ENCODE data around the gene NARS2. TPM values are rescaled to one million over a fixed set of nuclear protein-coding genes. Genes with fewer than 3 reads are reported as not detected.
A peak's percentile ranks its signal among the peaks of the same experiment; 100 is the strongest.

NARS2 gene
- total and polyA plus RNA-seq, 10 of the 15 experiments (the other 5 are each of a cell fraction or from before 2014, with no cell fraction given): 22.2 to 45.3 (median 36.3) TPM

DNA sequence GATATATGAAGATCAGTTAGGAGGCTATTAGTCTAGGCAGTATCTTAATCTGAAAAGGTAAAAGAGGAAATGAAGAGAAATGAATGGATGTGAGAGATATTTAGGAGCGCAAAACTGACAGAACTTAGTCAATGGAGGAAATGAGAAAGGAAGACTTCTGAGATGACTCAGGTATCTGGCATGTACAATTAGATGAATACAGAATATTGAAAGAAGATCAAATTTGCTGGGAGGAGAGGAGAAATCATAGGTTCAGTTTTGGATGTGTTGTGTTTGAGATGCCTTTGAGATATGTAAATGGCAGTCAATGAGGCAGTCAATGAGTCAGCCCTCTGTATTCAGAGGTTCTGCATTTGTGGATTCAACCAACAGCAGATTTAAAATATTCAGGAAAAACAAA, 114.2 kb downstream of the NARS2 start (continued):
- TF ChIP-seq, protein P1, sequence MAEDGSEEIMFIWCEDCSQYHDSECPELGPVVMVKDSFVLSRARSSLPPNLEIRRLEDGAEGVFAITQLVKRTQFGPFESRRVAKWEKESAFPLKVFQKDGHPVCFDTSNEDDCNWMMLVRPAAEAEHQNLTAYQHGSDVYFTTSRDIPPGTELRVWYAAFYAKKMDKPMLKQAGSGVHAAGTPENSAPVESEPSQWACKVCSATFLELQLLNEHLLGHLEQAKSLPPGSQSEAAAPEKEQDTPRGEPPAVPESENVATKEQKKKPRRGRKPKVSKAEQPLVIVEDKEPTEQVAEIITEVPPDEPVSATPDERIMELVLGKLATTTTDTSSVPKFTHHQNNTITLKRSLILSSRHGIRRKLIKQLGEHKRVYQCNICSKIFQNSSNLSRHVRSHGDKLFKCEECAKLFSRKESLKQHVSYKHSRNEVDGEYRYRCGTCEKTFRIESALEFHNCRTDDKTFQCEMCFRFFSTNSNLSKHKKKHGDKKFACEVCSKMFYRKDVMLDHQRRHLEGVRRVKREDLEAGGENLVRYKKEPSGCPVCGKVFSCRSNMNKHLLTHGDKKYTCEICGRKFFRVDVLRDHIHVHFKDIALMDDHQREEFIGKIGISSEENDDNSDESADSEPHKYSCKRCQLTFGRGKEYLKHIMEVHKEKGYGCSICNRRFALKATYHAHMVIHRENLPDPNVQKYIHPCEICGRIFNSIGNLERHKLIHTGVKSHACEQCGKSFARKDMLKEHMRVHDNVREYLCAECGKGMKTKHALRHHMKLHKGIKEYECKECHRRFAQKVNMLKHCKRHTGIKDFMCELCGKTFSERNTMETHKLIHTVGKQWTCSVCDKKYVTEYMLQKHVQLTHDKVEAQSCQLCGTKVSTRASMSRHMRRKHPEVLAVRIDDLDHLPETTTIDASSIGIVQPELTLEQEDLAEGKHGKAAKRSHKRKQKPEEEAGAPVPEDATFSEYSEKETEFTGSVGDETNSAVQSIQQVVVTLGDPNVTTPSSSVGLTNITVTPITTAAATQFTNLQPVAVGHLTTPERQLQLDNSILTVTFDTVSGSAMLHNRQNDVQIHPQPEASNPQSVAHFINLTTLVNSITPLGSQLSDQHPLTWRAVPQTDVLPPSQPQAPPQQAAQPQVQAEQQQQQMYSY (CRISPR knock-in tag; IDR thresholded peaks at IDR 0.05): no peak
- TF ChIP-seq RELA (IDR thresholded peaks at IDR 0.05; ENCODE audit: borderline replicate concordance, partially characterized antibody) (no peak), IRF5 (IDR thresholded peaks at IDR 0.05; ENCODE audit: borderline replicate concordance) (no peak), ZSCAN29 (IDR thresholded peaks at IDR 0.05) (no peak), MEF2B (IDR thresholded peaks at IDR 0.05; ENCODE audit: partially characterized antibody, poor library complexity, severe bottlenecking) (no peak), RUNX3 (IDR thresholded peaks at IDR 0.05; ENCODE audit: low read length) (peak; percentile 23; the same call in 1 of the 2 replicates), TCF7 (IDR thresholded peaks at IDR 0.05; ENCODE audit: borderline replicate concordance) (no peak), HDAC6 (IDR thresholded peaks at IDR 0.05; ENCODE audit: unreplicated experiment) (no peak), MTA2 (IDR thresholded peaks at IDR 0.05; ENCODE audit: low read depth) (peak; percentile 62), ZNF217 (IDR thresholded peaks at IDR 0.05) (no peak), YBX1 (IDR thresholded peaks at IDR 0.05) (no peak), SMAD5 (IDR thresholded peaks at IDR 0.05; ENCODE audit: low read depth) (no peak), SUZ12 (IDR thresholded peaks at IDR 0.05; ENCODE audit: unreplicated experiment) (no peak), MYC (IDR thresholded peaks at IDR 0.05; ENCODE audit: insufficient read depth, insufficient read length, insufficient replicate concordance, low read length, severe bottlenecking) (no peak), RAD21 (IDR thresholded peaks at IDR 0.05; ENCODE audit: insufficient read depth, low read depth, low read length) (no peak), SKIL (IDR thresholded peaks at IDR 0.05; ENCODE audit: low read depth, poor library complexity, severe bottlenecking) (no peak), MYB (IDR thresholded peaks at IDR 0.05; ENCODE audit: borderline replicate concordance, low read depth, low read length) (no peak)
- TF ChIP-seq, protein P2, sequence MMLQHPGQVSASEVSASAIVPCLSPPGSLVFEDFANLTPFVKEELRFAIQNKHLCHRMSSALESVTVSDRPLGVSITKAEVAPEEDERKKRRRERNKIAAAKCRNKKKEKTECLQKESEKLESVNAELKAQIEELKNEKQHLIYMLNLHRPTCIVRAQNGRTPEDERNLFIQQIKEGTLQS (IDR thresholded peaks at IDR 0.05; ENCODE audit: borderline replicate concordance, extremely low read depth, low read depth, low read length): no peak
- TF ChIP-seq, protein P3, sequence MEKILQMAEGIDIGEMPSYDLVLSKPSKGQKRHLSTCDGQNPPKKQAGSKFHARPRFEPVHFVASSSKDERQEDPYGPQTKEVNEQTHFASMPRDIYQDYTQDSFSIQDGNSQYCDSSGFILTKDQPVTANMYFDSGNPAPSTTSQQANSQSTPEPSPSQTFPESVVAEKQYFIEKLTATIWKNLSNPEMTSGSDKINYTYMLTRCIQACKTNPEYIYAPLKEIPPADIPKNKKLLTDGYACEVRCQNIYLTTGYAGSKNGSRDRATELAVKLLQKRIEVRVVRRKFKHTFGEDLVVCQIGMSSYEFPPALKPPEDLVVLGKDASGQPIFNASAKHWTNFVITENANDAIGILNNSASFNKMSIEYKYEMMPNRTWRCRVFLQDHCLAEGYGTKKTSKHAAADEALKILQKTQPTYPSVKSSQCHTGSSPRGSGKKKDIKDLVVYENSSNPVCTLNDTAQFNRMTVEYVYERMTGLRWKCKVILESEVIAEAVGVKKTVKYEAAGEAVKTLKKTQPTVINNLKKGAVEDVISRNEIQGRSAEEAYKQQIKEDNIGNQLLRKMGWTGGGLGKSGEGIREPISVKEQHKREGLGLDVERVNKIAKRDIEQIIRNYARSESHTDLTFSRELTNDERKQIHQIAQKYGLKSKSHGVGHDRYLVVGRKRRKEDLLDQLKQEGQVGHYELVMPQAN (conservative IDR thresholded peaks at IDR 0.05): no peak
- TF ChIP-seq, protein P4, sequence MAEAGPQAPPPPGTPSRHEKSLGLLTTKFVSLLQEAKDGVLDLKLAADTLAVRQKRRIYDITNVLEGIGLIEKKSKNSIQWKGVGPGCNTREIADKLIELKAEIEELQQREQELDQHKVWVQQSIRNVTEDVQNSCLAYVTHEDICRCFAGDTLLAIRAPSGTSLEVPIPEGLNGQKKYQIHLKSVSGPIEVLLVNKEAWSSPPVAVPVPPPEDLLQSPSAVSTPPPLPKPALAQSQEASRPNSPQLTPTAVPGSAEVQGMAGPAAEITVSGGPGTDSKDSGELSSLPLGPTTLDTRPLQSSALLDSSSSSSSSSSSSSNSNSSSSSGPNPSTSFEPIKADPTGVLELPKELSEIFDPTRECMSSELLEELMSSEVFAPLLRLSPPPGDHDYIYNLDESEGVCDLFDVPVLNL (IDR thresholded peaks at IDR 0.05; ENCODE audit: low read depth, low read length): no peak
